Stimulated activated CD4-positive, alpha-beta T cell treated with anti-CD3 and anti-CD28 coated beads, Interleukin-4, amount 100 ng/mL, for 4 hours (primary cell): ENCODE data around the gene TSPEAR.

ENCODE experiments used
- DNase-seq, 2 experiments: peaks; one replicate each; pipeline ENCODE4 v3.0.0-alpha.2; 2020

TSPEAR gene

GRCh38 chr21:44718571-44718970 lies 7.2 kb upstream of the TSPEAR start:
- DNase-seq: no peak

GRCh38 chr21:44718093-44718492 lies 6.7 kb upstream of the TSPEAR start:
- no peak for DNase-seq

GRCh38 chr21:44716984-44717383 lies 5.6 kb upstream of the TSPEAR start:
- DNase-seq: no peak

GRCh38 chr21:44714905-44715304 lies 3.5 kb upstream of the TSPEAR start:
- no peak for DNase-seq

GRCh38 chr21:44713846-44714245 lies 2.5 kb upstream of the TSPEAR start:
- no peak for DNase-seq

- no peak for DNase-seq
Observed at GRCh38 chr21:44713130-44713529, 1.8 kb upstream of the TSPEAR start.

GRCh38 chr21:44712203-44713028 lies 1.0 kb upstream of the TSPEAR start:
- no peak for DNase-seq

- no peak for DNase-seq
Observed at GRCh38 chr21:44710756-44711326, 531 bp downstream of the TSPEAR start.

- DNase-seq: no peak
Observed at GRCh38 chr21:44710294-44710665, 1.1 kb downstream of the TSPEAR start.

GRCh38 chr21:44709426-44710293 lies 1.7 kb downstream of the TSPEAR start:
- peak in 1 of 2 experiments; percentile 41 for DNase-seq

GRCh38 chr21:44708866-44709425 lies 2.4 kb downstream of the TSPEAR start:
- no peak for DNase-seq

- no peak for DNase-seq
Observed at GRCh38 chr21:44708213-44708865, 3.0 kb downstream of the TSPEAR start.

GRCh38 chr21:44706706-44707581 lies 4.4 kb downstream of the TSPEAR start:
- DNase-seq: no peak

GRCh38 chr21:44706026-44706705 lies 5.2 kb downstream of the TSPEAR start:
- DNase-seq: peak in 1 of 2 experiments; percentile 23

GRCh38 chr21:44704636-44705001 lies 6.8 kb downstream of the TSPEAR start:
- no peak for DNase-seq

GRCh38 chr21:44703731-44704635 lies 7.4 kb downstream of the TSPEAR start:
- no peak for DNase-seq

GRCh38 chr21:44702973-44703730 lies 8.2 kb downstream of the TSPEAR start:
- no peak for DNase-seq

GRCh38 chr21:44702111-44702972 lies 9.0 kb downstream of the TSPEAR start:
- no peak for DNase-seq
